Psoas muscle (tissue), 8 donors: Measurements from ENCODE around the gene ZNF764. TPM values are rescaled to one million over a fixed set of nuclear protein-coding genes. Genes with fewer than 3 reads are reported as not detected.

ENCODE experiments used
- ATAC-seq, 4 donors: fragments of 200-7000 bp; cut with Tn5 transposase; one replicate each; pipeline ENCODE4 v1.9.1; 2020; ENCODE audit warnings: moderate library complexity in 3 of 4, mild to moderate bottlenecking in 2 of 4
- DNase-seq, 2 donors: peaks; one replicate each; pipeline ENCODE4 v3.0.0-alpha.2; 2020
- H3K27ac ChIP-seq: fragments of 200-600 bp; one replicate; pipeline ENCODE4 v1.8.0; 2022
- H3K27me3 ChIP-seq, 3 donors: fragments of 200-600 bp in 1 of 3; one replicate each; pipeline versions ENCODE4 v1.6.1 to v1.8.0; 2013 to 2022; ENCODE audit warnings: low read length in 2 of 3, mild to moderate bottlenecking in 2 of 3, moderate library complexity in 1 of 3; ENCODE audit not compliant: insufficient read depth in 3 of 3
- H3K36me3 ChIP-seq, 2 donors: fragments of 200-600 bp in 1 of 2; one replicate each; pipeline versions ENCODE4 v1.6.1 to v1.8.0; 2013 to 2022; ENCODE audit warnings: low read depth in 1 of 2, mild to moderate bottlenecking in 1 of 2, moderate library complexity in 1 of 2; ENCODE audit not compliant: insufficient read depth in 1 of 2
- H3K4me1 ChIP-seq: fragments of 200-600 bp; one replicate; pipeline ENCODE4 v1.8.0; 2022
- H3K4me3 ChIP-seq: fragments of 200-600 bp; one replicate; pipeline ENCODE4 v1.8.0; 2022; ENCODE audit warnings: mild to moderate bottlenecking
- H3K9me3 ChIP-seq: fragments of 200-600 bp; one replicate; pipeline ENCODE4 v1.8.0; 2022
- WGBS, 3 donors: extraction: QIAGEN DNeasy Blood & Tissue Kit; methylation state at CpG; one replicate each; pipeline versions ENCODE4 v1.1.6 to v1.1.7; 2013; 5-methylcytosine and 5-hydroxymethylcytosine counted together
- intact Hi-C, 2 donors: fragments of 100-400 bp; cut with DNase I; formaldehyde crosslinking; loops; one replicate each; pipeline versions ENCODE4 v1.11.0 to v1.14.2; 2022
- polyA plus RNA-seq, 3 donors: library from polyadenylated mRNA; stranded (reverse); fragments of 200-250 nt; gene quantifications; one replicate each; pipeline ENCODE4 v1.2.3, GENCODE V29; 2013
- total RNA-seq, 4 donors: library from RNA; stranded (reverse); fragmentation: NEBNext Ultra II Directional in 2 of 4; extraction: Animal tissue kit (Norgen Biotek cat#: 25700) in 2 of 4; gene quantifications; one replicate each; pipeline versions ENCODE4 v1.2.1 to v1.2.4, GENCODE V29; 2021 to 2023
- TF ChIP-seq, protein P1 (sequence below): fragments of 200-600 bp; IDR thresholded peaks from one replicate; pipeline ENCODE4 v1.8.0; 2022; ENCODE audit warnings: antibody characterized with exemption
- donor health status: healthy with polysubstance abuse.
- donor health status: DM: no; HTN: no; CAD: no; lungs with moderate emphysema.
- donor health status: Bipolar disorder and iron deficiency.
- donor health status: healthy.
- donor health status: DM: yes; HTN: yes; CAD: no.
- donor health status: DM: no; HTN: no; CAD: no.
- donor health status: DM: no; HTN: no; CAD: no.
- donor health status: DM: yes; HTN: yes; CAD: no.

Gene ZNF764
- total and polyA plus RNA-seq, 7 donors: 1.9 to 8.7 (median 5.1) TPM

DNA sequence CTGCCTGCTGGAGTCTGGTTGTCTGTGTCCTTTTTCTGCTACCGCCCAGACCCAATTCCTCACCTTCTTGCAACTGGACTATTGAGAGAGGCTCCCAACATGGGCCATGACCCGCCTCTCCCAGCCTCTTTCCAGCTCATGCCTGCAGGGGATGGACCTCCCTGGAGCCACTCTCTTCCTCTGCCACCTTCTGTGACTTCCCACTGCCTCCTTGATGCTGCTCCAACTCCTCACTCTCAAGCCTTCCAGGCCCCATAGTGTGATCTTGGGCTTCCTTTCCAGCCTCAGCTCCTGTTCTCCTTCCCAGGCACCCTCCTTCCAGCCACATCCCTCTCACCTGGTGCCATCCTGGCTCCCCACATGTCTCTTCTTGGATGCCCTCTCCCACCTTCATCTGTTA, 42.9 kb downstream of the ZNF764 start:
- Histone ChIP-seq H3K4me1 (no peaks in the 10 kb centered on the region), H3K9me3 (no peaks in the 10 kb centered on the region), H3K27me3 (no peaks in the 10 kb centered on the region), H3K4me3 (no peak overlapping the region), H3K27ac (no peak overlapping the region), H3K36me3 (no peaks in the 10 kb centered on the region)
- intact Hi-C loops: no loop called here
- DNase-seq (no peak), ATAC-seq (no peak)
- 72 to 80% (median 73%) methylated on average over 2 of the region's 2 CpGs for WGBS, 3 donors
- TF ChIP-seq, protein P1, sequence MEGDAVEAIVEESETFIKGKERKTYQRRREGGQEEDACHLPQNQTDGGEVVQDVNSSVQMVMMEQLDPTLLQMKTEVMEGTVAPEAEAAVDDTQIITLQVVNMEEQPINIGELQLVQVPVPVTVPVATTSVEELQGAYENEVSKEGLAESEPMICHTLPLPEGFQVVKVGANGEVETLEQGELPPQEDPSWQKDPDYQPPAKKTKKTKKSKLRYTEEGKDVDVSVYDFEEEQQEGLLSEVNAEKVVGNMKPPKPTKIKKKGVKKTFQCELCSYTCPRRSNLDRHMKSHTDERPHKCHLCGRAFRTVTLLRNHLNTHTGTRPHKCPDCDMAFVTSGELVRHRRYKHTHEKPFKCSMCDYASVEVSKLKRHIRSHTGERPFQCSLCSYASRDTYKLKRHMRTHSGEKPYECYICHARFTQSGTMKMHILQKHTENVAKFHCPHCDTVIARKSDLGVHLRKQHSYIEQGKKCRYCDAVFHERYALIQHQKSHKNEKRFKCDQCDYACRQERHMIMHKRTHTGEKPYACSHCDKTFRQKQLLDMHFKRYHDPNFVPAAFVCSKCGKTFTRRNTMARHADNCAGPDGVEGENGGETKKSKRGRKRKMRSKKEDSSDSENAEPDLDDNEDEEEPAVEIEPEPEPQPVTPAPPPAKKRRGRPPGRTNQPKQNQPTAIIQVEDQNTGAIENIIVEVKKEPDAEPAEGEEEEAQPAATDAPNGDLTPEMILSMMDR: no peak

DNA sequence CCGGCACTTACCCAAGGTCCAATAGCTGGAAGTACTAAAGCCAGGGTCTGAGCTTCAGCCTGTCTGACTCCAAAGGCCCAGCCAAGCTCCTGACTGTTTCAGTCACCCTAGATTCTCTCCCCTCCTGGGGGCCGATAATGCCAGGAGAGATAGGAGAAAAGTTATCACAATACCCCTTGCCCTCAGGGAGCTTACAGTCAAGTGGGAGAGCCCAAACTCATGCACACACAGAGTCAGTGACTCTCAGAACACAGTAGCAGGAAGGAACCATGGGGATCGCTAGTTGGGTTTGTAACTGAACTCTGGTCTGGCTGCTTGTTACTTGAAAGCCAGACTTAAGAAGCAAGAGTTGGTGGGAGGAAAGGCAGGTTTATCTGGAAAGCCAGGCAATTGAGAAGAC, 46.7 kb downstream of the ZNF764 start:
- ATAC-seq (no peak), DNase-seq (no peak)
- TF ChIP-seq, protein P1: no peak
- no peaks in the 10 kb centered on the region for H3K36me3 ChIP-seq
- H3K4me3 ChIP-seq: no peak overlapping the region
- H3K27me3 ChIP-seq: peaks cover 0 to 2% (median 0%) of the 10 kb centered on the region in 3 donors
- H3K27ac ChIP-seq: no peak overlapping the region
- H3K9me3 ChIP-seq: no peaks in the 10 kb centered on the region
- H3K4me1 ChIP-seq: no peaks in the 10 kb centered on the region
- 88 to 91% (median 88%) methylated on average over 3 of the region's 3 CpGs for WGBS, 3 donors
- intact Hi-C loops: no loop called here

DNA sequence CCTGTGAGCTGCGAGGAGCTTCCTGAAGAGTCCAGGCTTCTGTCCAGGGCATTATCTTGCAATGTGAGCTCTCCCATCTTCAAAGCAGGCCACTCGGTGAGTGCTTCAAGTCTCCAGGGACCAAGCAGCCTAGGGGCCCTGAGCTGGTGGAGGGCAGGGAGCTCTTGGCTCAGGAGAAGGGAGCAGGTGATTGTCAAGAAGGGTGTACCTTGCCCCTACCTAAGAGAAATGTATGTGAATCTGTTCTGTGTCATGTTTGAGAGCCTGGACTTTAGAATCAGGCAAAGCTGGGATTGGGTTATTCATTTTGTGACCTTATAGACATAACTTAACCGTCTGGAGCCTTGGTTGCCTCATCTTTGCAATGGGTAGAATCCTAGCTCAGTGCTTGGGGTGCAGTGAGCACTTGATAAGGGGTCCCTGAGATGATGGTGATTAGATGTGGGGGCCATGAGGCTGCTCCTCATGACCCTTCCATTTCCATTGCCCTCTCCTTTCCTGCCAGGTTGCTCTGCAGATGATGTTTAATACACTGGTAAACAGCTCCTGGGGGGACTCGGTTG, 47.7 kb downstream of the ZNF764 start:
- H3K4me1 ChIP-seq: no peaks in the 10 kb centered on the region
- no peak for DNase-seq
- intact Hi-C loops: no loop called here
- H3K36me3 ChIP-seq: no peaks in the 10 kb centered on the region
- peaks cover 0 to 2% (median 0%) of the 10 kb centered on the region in 3 donors for H3K27me3 ChIP-seq
- 56 to 69% (median 64%) methylated on average over 4 of the region's 4 CpGs for WGBS, 3 donors
- TF ChIP-seq, protein P1: no peak
- no peak for ATAC-seq
- H3K4me3 ChIP-seq: no peak overlapping the region
- no peaks in the 10 kb centered on the region for H3K9me3 ChIP-seq
- H3K27ac ChIP-seq: no peak overlapping the region

DNA sequence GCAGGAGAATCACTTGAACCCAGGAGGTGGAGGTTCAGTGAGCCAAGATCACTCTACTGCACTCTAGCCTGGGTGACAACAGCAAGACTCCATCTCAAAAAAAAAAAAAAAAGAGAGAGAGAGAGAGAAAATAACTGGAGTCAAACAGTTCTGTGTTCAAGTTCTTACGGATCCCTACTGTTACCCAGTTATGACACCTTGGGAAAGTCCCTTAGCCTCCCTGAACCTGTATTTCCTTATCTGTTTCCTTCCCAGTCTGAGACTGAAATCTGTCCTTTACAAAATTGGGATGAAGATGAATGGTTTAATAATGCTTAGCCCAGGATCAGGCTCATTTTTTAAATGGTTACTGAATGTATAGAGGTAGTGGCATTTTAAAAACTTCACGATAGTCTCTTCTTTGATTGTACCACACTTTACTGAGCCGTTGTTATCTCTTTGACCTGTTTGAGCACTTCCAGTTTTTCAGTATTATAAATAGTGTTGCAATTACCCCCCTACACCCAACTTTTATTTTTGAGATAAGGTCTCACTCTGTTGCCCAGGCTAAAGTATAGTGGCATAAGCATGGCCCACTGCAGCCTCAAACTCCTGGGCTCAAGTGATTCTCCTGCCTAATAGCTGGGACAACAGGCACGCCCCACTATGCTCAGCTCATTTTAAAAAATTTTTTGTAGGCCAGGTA, 49.0 kb downstream of the ZNF764 start:
- Histone ChIP-seq H3K4me1 (no peaks in the 10 kb centered on the region), H3K27me3 (peaks cover 0 to 2% (median 0%) of the 10 kb centered on the region in 3 donors), H3K9me3 (no peaks in the 10 kb centered on the region), H3K27ac (no peak overlapping the region), H3K36me3 (no peaks in the 10 kb centered on the region), H3K4me3 (no peak overlapping the region)
- intact Hi-C loops: no loop called here
- 77 to 81% (median 80%) methylated on average over 4 of the region's 4 CpGs for WGBS, 3 donors
- no peak for ATAC-seq
- TF ChIP-seq, protein P1: no peak
- DNase-seq: no peak

Other genes with a start within 250 kb of the ZNF764 start
- 10 to 100 TPM; 38.9 to 65.0 (median 49.6) TPM for gene CD2BP2, start 203.1 kb downstream of the ZNF764 start, total RNA-seq
- gene CD2BP2, start 203.1 kb downstream of the ZNF764 start, polyA plus RNA-seq: 10 to 100 TPM; 31.0 to 61.8 (median 55.6) TPM
- 10 to 100 TPM; 30.1 to 50.0 (median 34.1) TPM for gene TBC1D10B, start 187.9 kb downstream of the ZNF764 start, total RNA-seq
- gene TBC1D10B, start 187.9 kb downstream of the ZNF764 start, polyA plus RNA-seq: 10 to 100 TPM; 24.5 to 45.0 (median 26.4) TPM
- 1,000 to 10,000 TPM; 1,414 to 6,743 (median 2,777) TPM for gene MYL11, start 183.6 kb downstream of the ZNF764 start, total RNA-seq
- gene MYL11, start 183.6 kb downstream of the ZNF764 start, polyA plus RNA-seq: 1,000 to 10,000 TPM in 2 of 3 donors, 100 to 1,000 TPM in 1; 636 to 4,264 (median 2,548) TPM
- gene SEPTIN1, start 175.8 kb downstream of the ZNF764 start, total RNA-seq: 1 to 10 TPM in 2 of 4 donors, under 1 TPM in 2; 0.34 to 1.8 (median 0.90) TPM
- gene SEPTIN1, start 175.8 kb downstream of the ZNF764 start, polyA plus RNA-seq: under 1 TPM; 0.22 to 0.51 (median 0.28) TPM
- 1 to 10 TPM; 2.8 to 7.8 (median 5.6) TPM for gene ZNF48, start 163.0 kb downstream of the ZNF764 start, total RNA-seq
- 1 to 10 TPM; 2.3 to 7.4 (median 3.2) TPM for gene ZNF48, start 163.0 kb downstream of the ZNF764 start, polyA plus RNA-seq
- gene ZNF771, start 150.8 kb downstream of the ZNF764 start, total RNA-seq: 10 to 100 TPM in 2 of 4 donors, 1 to 10 TPM in 2; 4.8 to 14.6 (median 9.1) TPM
- 1 to 10 TPM; 5.3 to 7.4 (median 5.4) TPM for gene ZNF771, start 150.8 kb downstream of the ZNF764 start, polyA plus RNA-seq
- 10 to 100 TPM; 23.3 to 54.4 (median 33.9) TPM for gene DCTPP1, start 128.3 kb downstream of the ZNF764 start, total RNA-seq
- 10 to 100 TPM; 42.2 to 84.2 (median 52.7) TPM for gene DCTPP1, start 128.3 kb downstream of the ZNF764 start, polyA plus RNA-seq
- gene SEPHS2, start 112.5 kb downstream of the ZNF764 start, total RNA-seq: 10 to 100 TPM; 25.4 to 61.4 (median 46.9) TPM
- 10 to 100 TPM; 39.0 to 96.7 (median 63.8) TPM for gene SEPHS2, start 112.5 kb downstream of the ZNF764 start, polyA plus RNA-seq
- 1 to 10 TPM; 1.1 to 3.0 (median 2.3) TPM for gene ITGAL, start 85.6 kb downstream of the ZNF764 start, total RNA-seq
- gene ITGAL, start 85.6 kb downstream of the ZNF764 start, polyA plus RNA-seq: under 1 TPM; 0.21 to 0.29 (median 0.27) TPM
- 10 to 100 TPM; 54.5 to 67.2 (median 60.2) TPM for gene ZNF768, start 31.8 kb downstream of the ZNF764 start, total RNA-seq
- gene ZNF768, start 31.8 kb downstream of the ZNF764 start, polyA plus RNA-seq: 100 to 1,000 TPM in 1 of 3 donors, 10 to 100 TPM in 2; 49.0 to 125 (median 91.2) TPM
- gene ZNF747, start 23.5 kb downstream of the ZNF764 start, total RNA-seq: 10 to 100 TPM in 1 of 4 donors, 1 to 10 TPM in 3; 6.4 to 16.4 (median 8.9) TPM
- gene ZNF747, start 23.5 kb downstream of the ZNF764 start, polyA plus RNA-seq: 10 to 100 TPM in 1 of 3 donors, 1 to 10 TPM in 2; 6.8 to 16.3 (median 7.9) TPM
- 10 to 100 TPM; 11.7 to 21.2 (median 16.5) TPM for gene ZNF688, start 13.3 kb upstream of the ZNF764 start, total RNA-seq
- 10 to 100 TPM; 11.1 to 15.6 (median 13.5) TPM for gene ZNF688, start 13.3 kb upstream of the ZNF764 start, polyA plus RNA-seq
- gene ZNF785, start 27.3 kb upstream of the ZNF764 start, total RNA-seq: 1 to 10 TPM; 3.4 to 5.4 (median 3.9) TPM
- gene ZNF785, start 27.3 kb upstream of the ZNF764 start, polyA plus RNA-seq: 1 to 10 TPM; 1.3 to 2.8 (median 1.5) TPM
- gene ZNF689, start 52.0 kb upstream of the ZNF764 start, total RNA-seq: 1 to 10 TPM; 3.4 to 9.6 (median 5.8) TPM
- gene ZNF689, start 52.0 kb upstream of the ZNF764 start, polyA plus RNA-seq: 1 to 10 TPM; 3.6 to 6.1 (median 5.4) TPM
- gene PRR14, start 92.6 kb upstream of the ZNF764 start, total RNA-seq: 10 to 100 TPM; 13.4 to 26.4 (median 15.9) TPM
- gene PRR14, start 92.6 kb upstream of the ZNF764 start, polyA plus RNA-seq: 10 to 100 TPM; 23.8 to 26.8 (median 25.5) TPM
- 10 to 100 TPM; 31.2 to 58.5 (median 38.6) TPM for gene FBRS, start 100.1 kb upstream of the ZNF764 start, total RNA-seq
- 10 to 100 TPM; 24.8 to 35.5 (median 29.3) TPM for gene FBRS, start 100.1 kb upstream of the ZNF764 start, polyA plus RNA-seq
- gene SRCAP, start 140.8 kb upstream of the ZNF764 start, total RNA-seq: 10 to 100 TPM; 37.8 to 50.1 (median 45.2) TPM
- 10 to 100 TPM in 1 of 3 donors, 1 to 10 TPM in 2; 4.4 to 32.7 (median 4.5) TPM for gene SRCAP, start 140.8 kb upstream of the ZNF764 start, polyA plus RNA-seq
- gene PHKG2, start 190.1 kb upstream of the ZNF764 start, total RNA-seq: 10 to 100 TPM; 10.1 to 13.5 (median 12.9) TPM
- gene PHKG2, start 190.1 kb upstream of the ZNF764 start, polyA plus RNA-seq: 10 to 100 TPM; 13.2 to 21.3 (median 13.8) TPM
- gene CFAP119, start 203.7 kb upstream of the ZNF764 start, total RNA-seq: 1 to 10 TPM in 1 of 4 donors, under 1 TPM in 3; 0.52 to 2.4 (median 0.78) TPM
- 1 to 10 TPM in 1 of 3 donors, under 1 TPM in 2; 0.48 to 3.0 (median 0.63) TPM for gene CFAP119, start 203.7 kb upstream of the ZNF764 start, polyA plus RNA-seq
- 10 to 100 TPM; 26.8 to 49.1 (median 36.5) TPM for gene RNF40, start 203.9 kb upstream of the ZNF764 start, total RNA-seq
- 10 to 100 TPM; 29.1 to 42.2 (median 33.2) TPM for gene RNF40, start 203.9 kb upstream of the ZNF764 start, polyA plus RNA-seq
- 10 to 100 TPM in 3 of 4 donors, 1 to 10 TPM in 1; 5.3 to 15.9 (median 13.1) TPM for gene ZNF629, start 228.8 kb upstream of the ZNF764 start, total RNA-seq
- gene ZNF629, start 228.8 kb upstream of the ZNF764 start, polyA plus RNA-seq: 1 to 10 TPM; 1.5 to 7.8 (median 4.4) TPM